ENCODE results near the gene UBAC2.
A peak's percentile ranks its signal among the peaks of the same experiment; 100 is the strongest.

UBAC2 gene, protein sequence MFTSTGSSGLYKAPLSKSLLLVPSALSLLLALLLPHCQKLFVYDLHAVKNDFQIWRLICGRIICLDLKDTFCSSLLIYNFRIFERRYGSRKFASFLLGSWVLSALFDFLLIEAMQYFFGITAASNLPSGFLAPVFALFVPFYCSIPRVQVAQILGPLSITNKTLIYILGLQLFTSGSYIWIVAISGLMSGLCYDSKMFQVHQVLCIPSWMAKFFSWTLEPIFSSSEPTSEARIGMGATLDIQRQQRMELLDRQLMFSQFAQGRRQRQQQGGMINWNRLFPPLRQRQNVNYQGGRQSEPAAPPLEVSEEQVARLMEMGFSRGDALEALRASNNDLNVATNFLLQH

DNA sequence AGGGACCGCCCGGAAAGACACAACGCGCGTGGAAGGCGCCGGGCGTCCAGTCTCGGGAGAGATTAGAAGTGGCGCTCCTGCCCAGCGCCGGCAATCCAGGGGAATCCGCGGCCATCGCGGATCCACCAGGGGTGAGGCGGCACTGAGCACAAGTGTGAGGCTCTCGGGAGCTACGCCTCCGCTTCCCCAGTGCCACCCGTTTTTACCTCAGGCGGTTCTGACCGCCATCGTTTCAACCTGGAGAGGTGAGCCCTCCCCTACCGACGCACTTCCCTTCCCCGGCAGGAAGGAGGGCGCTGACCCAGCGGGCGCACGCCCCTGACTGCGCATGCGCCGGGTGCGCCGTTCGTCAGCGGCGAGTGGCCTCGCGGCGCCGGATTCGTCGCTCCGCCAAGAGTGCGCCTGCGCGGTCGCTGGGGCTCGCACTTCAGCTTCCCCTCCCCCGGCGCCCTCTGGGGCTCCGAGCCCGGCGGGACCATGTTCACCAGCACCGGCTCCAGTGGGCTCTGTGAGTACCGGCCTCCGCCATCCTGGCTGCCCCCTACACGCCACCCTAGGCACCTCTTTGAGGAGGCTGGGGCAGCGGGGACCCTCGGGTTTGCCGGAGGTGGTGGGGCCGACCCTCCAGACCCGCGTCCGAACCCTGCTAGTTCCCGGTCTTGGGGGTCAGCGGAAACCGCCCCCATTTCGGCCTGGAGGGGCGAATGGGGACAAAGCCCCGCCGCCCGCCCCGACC is at the start of gene UBAC2:
Gene UBAC2 (plus strand): TSS at position 423 of the 736 bp plus-strand sequence. CDS start 55 bp downstream, at position 478.
- in situ Hi-C loops (cut with MboI; ENCODE audit: low pct_unique_long_range_greater_than_20kb, low sequenced_read_pairs), result no loop called here

DNA sequence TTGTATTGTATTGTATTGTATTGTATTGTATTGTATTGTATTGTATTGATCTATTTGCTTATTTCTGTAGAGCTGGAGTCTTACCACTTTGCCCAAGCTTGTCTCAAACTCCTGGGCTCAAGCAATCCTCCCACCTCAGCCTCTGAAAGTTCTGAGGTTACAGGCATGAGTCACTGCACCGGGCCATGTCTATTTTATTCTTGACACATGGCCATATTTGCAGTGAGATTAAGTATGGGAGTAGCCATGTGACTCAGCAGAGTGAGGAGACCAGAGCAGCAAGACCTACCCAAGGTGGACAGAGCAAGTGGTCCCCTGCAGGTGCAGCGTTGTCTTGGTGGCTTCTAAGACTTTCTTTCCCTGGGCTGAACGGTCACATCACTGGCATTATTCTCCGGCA is 49.1 kb upstream of the UBAC2 start:
- in situ Hi-C loops (cut with MboI; ENCODE audit: low pct_unique_long_range_greater_than_20kb, low sequenced_read_pairs), result no loop called here
- DNase-seq, result peak; percentile 14

More for the DNA sequence above, at the start of gene UBAC2:
- peak; percentile 94 for DNase-seq

DNA sequence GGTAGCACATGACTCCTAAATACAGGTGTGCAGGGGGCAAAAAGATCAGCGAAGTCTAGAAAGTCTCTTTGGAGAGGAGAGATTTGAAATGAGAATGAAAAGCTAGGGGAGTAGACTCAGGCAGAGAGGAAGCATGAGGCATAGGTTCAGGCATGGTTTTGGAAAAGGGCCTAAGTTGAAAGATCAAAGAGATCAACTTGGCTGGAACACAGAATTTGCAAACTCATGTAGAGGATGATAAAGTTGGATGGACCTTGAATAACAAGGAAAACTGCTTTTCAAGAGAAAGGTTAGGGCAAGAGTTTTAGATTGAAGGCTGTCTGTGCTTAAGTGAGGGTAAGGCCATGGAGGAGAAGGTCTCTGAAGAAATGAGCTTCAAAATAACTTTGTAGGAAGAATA is 47.4 kb upstream of the UBAC2 start:
- in situ Hi-C loops (cut with MboI; ENCODE audit: low pct_unique_long_range_greater_than_20kb, low sequenced_read_pairs), result no loop called here
- DNase-seq, result no peak

DNA sequence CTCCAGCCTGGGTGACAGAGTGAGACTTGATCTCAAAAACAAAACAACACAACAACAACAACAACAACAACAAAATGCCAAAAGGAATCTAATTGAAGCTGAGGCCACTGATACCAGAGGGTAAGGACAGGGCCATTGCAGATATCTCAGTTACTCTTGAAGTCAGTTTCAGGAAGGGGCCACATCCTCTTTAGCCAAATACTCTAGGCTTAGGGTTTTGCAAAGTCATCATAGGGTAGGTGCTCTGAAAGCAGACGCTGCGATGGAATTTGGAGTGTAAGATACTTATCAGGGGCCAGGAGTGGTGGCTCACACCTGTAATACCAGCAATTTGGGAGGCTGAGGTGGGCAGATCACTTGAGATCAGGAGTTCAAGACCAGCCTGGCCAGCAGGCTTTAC is 46.6 kb upstream of the UBAC2 start:
- no peak for DNase-seq
- in situ Hi-C loops (cut with MboI; ENCODE audit: low pct_unique_long_range_greater_than_20kb, low sequenced_read_pairs), result no loop called here

DNA sequence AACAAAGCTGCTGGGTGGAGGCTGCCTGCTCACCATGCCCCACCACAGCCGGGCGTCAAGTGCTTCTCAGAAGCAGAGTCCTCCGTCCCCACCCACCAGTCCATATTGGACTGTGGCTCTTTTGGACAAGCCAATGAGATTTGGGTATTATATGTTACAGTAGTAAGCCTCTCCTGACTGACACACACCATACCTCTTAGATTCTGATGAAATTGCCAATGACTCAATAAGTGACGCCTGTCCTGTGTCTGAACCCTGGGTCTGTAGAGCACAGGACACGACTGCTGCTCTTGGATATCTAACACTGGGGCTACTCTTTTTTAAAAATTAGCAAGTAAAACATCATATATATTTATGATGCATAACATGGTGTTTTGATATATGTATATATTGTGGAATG is 44.8 kb upstream of the UBAC2 start:
- in situ Hi-C loops (cut with MboI; ENCODE audit: low pct_unique_long_range_greater_than_20kb, low sequenced_read_pairs), result no loop called here
- no peak for DNase-seq

DNA sequence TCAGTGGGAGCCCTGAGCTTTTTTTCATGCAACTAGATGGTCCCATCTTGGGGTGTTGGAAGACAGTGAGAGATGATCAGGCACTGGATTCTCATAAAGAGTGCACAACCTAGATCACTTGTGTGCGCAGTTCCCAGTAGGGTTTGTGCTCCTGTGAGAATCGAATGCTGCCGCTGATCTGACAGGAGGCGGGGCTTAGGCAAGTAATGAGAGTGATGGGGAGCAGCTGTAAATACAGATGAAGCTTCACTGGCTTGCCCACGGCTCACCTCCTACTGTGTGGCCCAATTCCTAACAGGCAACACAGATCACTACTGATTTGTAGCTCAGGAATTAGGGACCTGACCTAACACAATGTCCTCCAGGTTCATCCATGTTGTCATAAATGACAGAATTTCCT is 43.6 kb upstream of the UBAC2 start:
- in situ Hi-C loops (cut with MboI; ENCODE audit: low pct_unique_long_range_greater_than_20kb, low sequenced_read_pairs), result no loop called here

DNA sequence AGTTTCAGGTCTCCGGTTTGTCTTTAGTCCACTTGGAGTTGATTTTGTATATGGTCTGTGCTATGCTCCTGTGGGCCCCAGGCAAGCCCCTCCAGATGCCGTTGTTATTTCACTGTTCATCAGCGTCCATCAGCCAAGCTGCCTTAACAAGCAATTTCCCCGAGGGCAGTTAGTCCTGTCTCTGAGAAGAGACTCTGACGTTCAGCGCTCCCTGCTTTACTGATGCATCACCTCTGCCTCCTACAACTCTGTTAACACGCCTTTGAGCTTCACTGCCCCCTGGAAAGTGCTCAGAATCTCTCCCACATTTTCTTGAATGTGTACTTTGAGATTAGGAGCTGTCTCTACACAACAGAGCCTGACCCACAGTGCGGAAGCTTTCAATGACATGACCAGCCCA is 41.8 kb upstream of the UBAC2 start:
- in situ Hi-C loops (cut with MboI; ENCODE audit: low pct_unique_long_range_greater_than_20kb, low sequenced_read_pairs), result no loop called here
- DNase-seq, result no peak

More for the DNA sequence above, 43.6 kb upstream of the UBAC2 start:
- DNase-seq, result no peak

DNA sequence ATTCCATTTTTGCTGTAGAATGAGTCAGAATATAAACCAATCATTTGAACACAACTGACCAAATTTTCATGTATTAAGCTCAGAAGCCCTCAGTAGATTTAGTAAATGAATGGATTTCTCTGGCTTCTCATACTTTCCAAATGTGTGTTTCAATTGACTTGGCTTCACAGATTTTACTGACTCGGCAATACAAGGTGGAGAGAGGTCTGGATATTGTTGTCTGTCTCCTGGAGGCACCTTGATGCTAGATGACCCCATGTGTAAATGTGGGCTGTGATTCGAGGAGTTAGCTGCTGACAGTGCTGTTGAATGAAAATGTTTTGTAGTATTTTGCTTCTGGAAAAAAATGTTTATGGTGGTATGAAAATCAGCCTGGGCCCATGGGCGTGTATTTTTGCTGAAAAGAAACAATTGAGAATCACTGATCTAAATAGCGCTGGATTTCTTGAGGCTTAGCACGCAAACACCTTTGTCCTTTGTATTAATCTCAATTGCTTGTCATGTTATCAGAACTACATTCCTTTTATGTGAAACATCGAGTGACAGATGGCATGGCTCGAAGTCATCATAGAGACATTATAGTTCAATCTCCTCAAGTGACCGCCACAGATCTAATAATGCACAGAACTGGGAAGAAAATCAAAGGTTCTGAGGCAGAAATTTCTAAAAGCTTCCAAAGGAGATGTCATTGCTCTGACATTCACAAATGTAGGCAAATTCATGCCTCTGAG is 41.2 kb upstream of the UBAC2 start:
- DNase-seq, result no peak
- in situ Hi-C loops (cut with MboI; ENCODE audit: low pct_unique_long_range_greater_than_20kb, low sequenced_read_pairs), result no loop called here

DNA sequence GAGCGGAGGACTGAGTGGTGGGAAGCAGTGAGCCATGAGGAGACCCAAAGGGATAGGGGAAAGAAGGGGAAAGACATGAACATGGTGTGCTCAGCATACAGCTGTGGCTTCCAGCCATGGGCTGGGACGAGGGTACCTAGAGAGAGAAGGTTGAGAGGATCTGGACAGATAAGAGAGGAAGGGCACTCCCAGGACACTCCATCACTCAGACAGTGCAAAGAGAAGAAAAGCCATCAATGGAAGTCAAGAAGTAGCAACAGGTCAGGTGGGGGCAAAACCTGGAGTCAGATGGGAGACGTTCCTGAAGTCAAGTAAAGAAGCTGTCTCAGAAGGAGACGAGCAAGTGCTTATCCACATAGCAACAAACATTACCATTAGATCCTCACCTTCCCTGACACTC is 40.2 kb upstream of the UBAC2 start:
- DNase-seq, result no peak
- in situ Hi-C loops (cut with MboI; ENCODE audit: low pct_unique_long_range_greater_than_20kb, low sequenced_read_pairs), result no loop called here

DNA sequence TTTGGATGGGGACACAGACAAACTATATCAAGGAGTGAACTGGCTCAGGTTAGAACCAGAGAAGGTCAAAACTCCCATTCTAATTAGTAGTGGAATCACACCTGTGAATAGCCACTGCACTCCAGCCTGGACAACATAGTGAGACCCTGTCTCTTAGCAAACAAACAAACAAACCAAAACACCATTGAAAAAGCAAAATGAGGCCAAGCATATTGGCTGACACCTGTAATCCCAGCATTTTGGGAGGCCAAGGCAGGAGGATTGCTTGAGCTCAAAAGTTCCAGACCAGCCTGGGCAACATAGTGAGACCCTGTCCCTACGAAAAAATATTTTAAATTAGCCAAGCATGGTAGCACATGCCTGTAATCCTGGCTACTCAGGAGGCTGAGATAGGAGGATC is 39.1 kb upstream of the UBAC2 start:
- in situ Hi-C loops (cut with MboI; ENCODE audit: low pct_unique_long_range_greater_than_20kb, low sequenced_read_pairs), result no loop called here

DNA sequence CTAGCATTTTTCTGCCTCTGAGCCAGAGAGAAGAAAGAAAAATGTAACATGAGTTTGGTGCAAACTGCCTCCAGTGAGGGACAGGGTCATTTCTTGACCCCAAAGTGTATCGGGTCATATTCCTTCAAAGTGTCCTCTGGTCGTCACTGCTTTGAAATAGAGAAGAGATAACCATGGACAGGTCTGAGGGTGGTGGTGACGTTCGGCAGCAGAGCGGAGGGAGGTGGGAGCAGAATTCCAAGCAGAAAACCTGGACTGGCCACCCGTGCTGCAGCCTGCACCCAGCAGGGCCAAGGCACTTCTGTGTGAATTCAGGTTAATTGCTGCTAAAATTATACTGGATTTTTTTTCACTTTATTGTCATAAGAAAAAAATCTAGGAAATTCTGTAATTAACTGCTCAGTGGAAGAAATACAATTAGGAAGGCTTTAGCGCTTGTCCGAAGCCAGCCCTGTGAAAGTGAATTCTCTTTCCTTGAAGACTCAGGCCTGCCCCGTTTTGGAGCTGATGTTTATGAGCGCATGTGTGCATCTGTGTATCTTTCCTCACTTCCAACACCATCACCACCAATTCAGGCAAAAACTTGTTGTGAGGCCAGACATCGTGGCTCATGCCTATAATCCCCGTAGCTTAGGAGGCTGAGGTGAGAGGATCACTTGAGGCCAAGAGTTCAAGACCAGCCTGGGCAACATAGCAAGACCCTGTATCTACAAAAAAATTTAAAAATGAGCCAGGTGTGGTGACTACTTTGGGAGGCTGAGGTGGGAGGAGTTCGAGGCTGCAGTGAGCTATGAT is 37.9 kb upstream of the UBAC2 start:
- DNase-seq, result no peak
- in situ Hi-C loops (cut with MboI; ENCODE audit: low pct_unique_long_range_greater_than_20kb, low sequenced_read_pairs), result no loop called here

More for the DNA sequence above, 39.1 kb upstream of the UBAC2 start:
- DNase-seq, result no peak

DNA sequence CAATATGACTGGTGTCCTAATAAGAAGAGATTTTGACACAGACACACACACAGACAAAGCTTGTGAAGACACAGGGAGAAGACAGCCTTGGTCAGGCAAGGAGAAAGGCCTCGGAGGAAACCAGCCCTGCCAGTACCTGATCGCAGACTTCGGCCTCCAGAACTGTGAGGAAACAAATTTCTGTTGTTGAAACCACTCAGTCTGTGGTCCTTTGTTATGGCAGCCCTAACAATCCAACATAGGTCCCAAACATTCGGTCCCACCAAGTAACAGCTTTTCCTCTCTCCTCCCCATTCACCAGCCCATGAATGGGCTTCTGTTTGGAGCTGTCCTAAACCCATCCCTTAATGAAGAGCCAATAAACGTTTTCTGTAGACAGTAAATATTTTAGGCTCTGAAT is 36.4 kb upstream of the UBAC2 start:
- DNase-seq, result no peak
- in situ Hi-C loops (cut with MboI; ENCODE audit: low pct_unique_long_range_greater_than_20kb, low sequenced_read_pairs), result no loop called here

DNA sequence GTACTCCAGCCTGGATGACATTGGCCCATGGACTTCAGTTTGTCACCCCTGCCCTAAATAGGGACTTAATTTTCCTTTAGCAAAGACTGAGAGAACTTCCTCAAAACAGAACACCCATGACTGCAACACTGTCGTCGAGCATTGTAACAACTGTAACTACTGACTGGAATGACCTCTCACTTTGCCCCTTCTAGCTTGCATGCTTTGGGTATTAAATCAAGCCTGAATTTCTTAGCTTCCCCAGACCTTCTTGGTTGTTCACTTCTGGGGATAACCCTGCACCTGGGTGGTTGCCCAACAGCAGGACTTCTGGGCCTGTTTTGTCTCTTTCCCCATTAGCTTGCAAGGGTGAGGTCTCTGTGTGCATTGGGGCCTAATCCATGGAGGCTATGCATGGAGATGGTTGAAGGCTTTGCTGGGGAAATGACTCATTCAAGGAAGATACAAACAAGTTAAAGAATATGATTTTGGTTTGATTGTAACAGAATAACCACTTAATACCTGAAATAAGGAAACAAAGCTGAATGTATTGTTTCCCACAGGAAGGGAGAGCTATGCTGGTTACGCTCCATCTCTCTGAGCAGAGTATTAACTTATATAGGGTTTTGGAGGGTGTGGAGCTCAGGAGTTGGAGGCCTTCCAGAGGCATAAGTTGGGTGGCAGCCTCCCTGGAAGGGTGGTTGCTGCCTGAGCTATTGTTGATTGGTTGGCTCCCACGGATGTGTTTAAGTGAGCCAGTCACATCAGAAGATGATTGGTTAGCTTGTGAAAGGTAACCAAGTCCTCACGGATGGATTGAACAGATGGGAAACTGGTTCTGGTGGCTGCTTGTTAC is 34.7 kb upstream of the UBAC2 start:
- in situ Hi-C loops (cut with MboI; ENCODE audit: low pct_unique_long_range_greater_than_20kb, low sequenced_read_pairs), result no loop called here
- no peak for DNase-seq

DNA sequence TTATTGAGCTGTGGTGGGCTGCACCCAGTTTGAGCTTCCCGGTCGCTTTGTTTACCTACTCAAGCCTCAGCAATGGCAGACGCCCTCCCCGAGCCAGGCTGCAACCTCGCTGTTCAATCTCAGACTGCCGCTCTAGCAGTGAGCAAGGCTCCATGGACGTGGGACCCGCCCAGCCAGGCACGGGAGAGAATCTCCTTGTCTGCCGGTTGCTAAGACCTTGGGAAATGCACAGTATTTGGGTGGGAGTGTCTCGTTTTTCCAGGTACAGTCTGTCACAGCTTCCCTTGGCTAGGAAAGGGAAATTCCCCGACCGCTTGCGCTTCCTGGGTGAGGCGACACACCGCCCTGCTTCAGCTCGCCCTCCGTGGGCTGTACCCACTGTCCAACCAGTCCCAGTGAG is 27.7 kb upstream of the UBAC2 start:
- DNase-seq, result no peak
- in situ Hi-C loops (cut with MboI; ENCODE audit: low pct_unique_long_range_greater_than_20kb, low sequenced_read_pairs), result loop anchor here (10.0 kb wide), 1 partner anchor 92 kb away; no protein-coding TSS in a partner anchor

DNA sequence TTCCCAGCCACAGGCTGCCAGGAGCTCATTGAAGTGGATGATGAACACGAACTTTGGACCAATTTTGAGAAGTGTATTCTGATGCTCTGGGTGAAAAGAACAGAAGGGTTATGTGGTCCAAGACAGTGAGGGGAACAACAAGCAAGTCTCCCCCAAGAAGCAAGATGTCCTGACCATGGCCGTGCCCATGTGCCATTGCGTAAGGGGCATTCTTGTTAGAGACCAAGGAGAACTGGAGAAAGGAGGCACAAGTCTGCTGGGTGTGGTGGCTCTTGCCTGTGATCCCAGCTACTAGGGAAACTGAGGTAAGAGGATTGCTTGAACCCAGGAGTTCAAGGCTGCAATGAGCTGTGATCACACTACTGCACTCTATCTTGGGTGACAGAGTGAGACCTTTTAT is 27.0 kb upstream of the UBAC2 start:
- no peak for DNase-seq
- in situ Hi-C loops (cut with MboI; ENCODE audit: low pct_unique_long_range_greater_than_20kb, low sequenced_read_pairs), result loop anchor here (10.0 kb wide), 1 partner anchor 91 kb away; no protein-coding TSS in a partner anchor

DNA sequence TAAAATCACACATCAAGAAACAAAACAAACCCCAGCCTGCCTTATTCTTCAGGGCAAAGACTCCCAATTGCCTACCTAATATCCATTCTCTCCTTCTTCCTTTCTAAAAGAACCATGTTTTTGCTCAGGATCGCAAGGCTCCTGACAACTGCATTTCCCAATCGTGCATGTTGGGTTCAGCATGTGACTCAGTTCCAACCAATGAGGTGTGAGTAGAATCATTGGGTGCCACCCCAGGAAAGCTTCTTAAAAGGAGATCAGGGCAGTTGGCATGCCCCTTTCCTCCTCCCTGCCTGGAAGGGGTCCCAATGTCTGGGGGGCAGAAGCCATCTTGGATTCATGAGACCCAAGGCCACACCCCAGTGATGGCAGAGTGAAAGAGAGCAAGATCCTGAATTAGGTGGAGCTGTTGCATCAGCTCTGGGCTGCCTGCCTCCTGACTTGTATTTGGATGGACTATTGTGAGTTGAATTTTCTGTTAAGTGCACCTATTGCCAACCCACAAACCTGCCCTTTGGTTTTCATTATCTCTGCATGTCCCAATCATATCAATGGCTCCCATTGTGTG is 26.0 kb upstream of the UBAC2 start:
- in situ Hi-C loops (cut with MboI; ENCODE audit: low pct_unique_long_range_greater_than_20kb, low sequenced_read_pairs), result loop anchor here (10.0 kb wide), 1 partner anchor 90 kb away; no protein-coding TSS in a partner anchor

DNA sequence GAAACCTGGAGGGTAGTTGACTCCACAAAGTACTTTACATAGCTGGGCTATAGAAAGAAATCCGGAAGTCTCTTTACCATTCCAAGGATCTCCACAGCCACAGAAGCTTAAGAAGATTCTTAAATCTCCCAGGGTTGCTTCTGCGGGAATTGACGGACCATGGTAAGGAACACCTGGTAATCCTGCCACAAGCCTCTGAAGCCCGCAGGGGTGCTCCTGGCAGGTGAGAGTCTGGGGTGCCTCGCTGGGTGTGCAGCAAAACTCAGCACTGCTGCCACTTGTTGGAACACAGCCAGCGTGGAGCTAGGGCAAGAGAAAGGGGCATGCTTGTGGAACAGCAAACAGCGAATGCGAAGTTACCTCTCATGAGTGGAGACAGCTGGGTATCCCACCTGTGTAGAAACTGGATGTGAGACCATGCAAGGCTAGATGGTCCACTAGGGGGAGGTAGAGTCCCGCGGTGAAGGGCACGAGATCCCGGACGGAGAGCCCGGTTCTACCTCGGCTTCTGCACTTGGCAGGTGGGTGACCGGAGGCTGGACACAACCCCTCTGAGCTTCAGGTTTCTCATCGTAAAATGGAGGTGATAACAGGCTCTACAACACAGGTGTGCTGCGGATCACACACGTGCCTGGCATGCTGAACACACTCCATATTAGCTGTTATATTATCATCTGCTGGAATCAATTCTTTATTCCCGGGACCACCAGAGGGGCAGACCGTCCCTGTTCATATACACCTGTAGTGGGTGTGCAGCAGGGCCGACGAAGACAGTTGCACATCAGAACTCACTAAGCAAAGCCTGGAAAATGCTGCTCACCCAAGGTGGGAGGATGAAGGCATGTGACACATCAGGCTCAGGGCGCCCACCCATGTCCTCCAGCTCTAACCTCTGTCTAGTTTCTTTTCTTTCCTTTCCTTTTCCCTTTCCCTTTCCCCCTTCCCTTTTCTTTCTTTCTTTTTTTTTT is 24.1 kb upstream of the UBAC2 start:
- peak; percentile 65 for DNase-seq
- in situ Hi-C loops (cut with MboI; ENCODE audit: low pct_unique_long_range_greater_than_20kb, low sequenced_read_pairs), result loop anchor here (10.0 kb wide), 1 partner anchor 88 kb away; no protein-coding TSS in a partner anchor

More for the DNA sequence above, 26.0 kb upstream of the UBAC2 start:
- DNase-seq, result no peak
